ENCODE results near the gene DKK3. TPM values are rescaled to one million over a fixed set of nuclear protein-coding genes. Genes with fewer than 3 reads are reported as not detected.

The DKK3 gene
- polyA plus RNA-seq, 1 donor, result 56.0 TPM

DNA sequence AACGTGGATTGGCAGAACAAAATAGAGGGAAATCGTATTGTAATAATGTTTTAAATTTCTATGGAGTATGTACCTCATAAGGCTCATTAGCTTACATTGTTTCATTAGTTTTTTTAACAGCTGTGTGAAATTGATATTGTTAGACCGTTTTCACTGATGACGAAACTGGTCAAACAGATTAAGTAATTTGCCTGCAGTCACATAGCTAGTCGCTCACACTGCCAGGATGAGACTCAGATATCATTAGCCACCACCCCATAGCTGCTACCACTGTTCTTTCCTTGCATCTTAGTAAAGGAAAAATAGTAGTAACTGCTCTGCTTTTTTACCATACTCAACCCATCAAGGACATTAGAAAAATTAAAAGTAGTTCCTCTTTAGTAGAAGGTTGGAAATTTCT is 64.0 kb downstream of the DKK3 start:
- DNase-seq, result no peak

DNA sequence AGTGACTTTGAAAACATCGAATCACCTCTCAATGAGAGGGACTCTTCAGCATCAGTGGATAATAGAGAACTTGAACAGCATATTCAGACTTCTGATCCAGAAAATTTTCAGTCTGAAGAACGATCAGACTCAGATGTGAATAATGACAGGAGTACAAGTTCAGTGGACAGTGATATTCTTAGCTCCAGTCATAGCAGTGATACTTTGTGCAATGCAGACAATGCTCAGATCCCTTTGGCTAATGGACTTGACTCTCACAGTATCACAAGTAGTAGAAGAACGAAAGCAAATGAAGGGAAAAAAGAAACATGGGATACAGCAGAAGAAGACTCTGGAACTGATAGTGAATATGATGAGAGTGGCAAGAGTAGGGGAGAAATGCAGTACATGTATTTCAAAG is 65.8 kb downstream of the DKK3 start:
- no peak for DNase-seq

DNA sequence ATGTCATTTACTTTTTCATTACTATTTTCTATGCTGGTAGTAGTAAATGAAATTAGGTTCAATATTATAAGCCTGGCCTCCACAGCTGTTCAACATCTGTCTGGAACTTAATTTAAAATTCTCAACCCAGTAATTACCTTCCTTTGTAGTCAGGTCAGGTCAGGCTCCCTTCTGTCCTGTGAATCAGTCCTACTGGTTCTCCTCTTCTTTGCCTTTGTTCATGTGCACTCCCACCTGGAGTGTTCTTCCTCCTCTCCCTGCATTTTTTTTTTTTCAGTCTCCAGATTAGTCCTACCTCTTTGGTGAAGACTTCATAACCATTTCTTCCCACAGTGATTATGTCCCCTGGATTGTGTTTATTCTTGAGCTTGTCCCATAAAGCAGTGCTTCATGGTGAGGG is 67.9 kb downstream of the DKK3 start:
- no peak for DNase-seq

- no peak for DNase-seq
Measured at GRCh38 chr11:11937957-11938356, 70.5 kb downstream of the DKK3 start.

DNA sequence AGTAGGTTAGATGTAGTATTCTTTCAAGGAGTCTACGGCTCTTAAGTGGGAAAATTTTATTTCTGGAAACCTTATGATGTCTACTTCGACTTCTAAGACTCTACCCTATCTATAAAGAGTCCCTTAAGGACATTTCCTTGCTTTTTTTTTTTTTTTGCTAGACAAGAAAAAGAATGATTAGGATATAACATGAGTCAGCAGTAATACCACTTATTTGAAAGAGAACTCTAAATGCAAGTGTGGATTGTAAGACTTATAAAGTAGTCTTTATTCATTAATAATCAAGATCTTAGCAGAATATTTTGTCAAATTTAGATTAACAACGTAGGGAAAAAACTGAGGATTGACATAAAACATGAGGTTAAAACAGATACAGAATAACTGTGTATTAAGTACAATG is 71.0 kb downstream of the DKK3 start:
- no peak for DNase-seq

DNA sequence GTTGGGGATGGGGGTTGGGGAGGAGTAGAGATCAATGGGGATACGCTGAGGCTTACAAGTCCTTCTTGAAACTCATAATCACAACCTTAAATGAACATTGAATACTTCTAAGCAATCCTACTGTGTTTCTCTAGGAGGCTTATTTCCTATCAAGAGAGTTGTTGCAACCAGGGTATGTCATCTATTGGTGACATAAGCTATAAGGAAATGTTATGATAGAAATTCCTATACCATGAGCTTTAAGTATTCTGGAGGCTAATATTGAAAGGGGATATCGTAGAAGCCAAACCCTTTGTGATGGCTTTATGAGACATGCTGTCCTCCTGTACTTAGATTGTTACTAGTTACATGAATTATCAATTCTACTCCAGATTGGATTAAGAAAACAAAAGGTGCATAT is 72.9 kb downstream of the DKK3 start:
- DNase-seq, result no peak

DNA sequence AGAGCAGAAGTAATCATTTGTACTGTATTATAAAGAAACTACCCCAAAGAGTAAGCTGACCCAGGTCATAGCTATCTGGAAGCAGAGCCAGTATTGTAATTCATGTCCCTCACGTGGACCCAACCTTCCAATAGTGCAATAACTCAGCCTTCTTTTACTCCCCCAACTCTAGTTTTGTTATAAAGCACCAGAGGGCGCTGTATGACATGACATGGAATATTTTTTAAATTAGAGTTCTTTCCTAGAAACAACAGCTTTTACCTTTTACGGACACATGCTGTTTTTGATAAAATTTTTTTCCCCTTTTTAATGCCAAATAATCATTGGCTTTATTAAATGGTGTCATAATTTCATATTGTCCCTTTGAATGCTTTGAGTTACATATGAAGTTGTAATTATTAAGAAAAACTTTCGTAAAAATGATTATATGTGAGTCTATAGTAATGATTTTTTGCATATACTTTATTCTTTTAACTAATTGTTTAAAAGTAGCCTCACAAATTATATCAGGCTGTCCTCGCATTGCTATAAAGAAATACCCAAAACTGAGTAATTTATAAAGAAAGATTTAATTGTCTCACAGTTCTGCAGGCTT is 76.9 kb downstream of the DKK3 start:
- peak; percentile 50 for DNase-seq

- no peak for DNase-seq
Measured at GRCh38 chr11:11929920-11930319, 78.5 kb downstream of the DKK3 start.

DNA sequence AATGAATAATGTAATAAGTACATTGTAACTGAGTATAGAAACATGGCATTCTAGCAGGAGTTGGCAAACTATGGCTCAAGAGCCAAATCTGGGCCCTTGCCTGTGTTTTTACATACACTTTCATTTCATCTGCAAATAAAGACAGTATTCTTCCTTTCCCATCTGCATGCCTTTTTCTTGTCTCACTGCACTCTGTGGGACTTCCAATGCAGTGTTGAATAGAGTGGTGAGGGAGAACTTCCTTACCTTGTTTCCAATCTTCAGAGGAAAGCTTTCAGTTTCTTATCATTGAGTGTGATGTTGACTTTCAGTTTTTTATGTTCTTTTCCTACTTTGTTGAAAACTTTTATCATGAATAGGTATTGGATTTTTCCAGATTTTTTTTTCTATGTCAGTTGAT is 84.6 kb downstream of the DKK3 start:
- no peak for DNase-seq

DNA sequence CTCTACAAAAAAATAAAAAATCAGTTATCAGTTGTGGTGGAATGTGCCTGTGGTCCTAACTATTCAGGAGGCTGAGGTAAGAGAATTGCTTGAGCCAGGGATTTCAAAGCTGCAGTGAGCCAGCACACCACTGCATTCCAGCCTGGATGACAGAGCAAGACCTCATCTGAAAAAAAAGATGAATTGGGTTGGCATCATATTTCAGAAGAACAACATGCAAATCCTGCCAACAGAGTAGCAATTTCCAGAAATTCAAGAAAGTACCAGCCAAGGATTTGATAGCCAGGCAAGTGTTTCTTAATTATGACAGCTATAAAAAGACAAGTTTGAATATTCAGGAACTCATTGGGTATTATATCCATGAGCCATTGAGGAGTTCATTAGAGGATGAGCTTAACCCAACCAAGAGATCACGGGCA is 91.4 kb downstream of the DKK3 start:
- no peak for DNase-seq

- DNase-seq, result no peak
Measured at GRCh38 chr11:11915625-11916024, 92.8 kb downstream of the DKK3 start.

DNA sequence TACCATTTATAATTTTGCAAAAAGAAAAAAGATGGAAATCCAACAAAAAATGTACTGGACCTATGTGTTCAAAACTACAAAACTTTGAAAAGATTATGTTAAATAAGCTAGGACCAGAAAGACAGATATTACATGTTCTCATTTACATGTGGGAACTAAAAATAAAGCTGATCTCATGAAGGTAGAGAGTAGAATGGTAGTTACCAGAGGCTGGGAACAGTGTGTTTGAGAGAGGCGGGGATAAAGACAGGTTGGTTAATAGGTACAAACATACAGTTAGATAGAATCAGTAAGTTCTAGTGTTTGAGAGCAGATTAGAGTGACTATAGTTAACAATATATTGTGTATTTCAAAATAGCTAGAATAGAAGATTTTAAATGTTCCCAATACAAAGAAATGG is 95.0 kb downstream of the DKK3 start:
- no peak for DNase-seq

Other genes starting within 250 kb of the DKK3 start
- 107 TPM for gene USP47, start 166.7 kb downstream of the DKK3 start, polyA plus RNA-seq (ENCODE audit: insufficient read length)
- 7.1 TPM for gene MICAL2, start 102.0 kb upstream of the DKK3 start, polyA plus RNA-seq (ENCODE audit: insufficient read length)

Data from left kidney (tissue), 2 donors.